WI38 (cell line): ENCODE results near the gene GALP.
"Not testable (repeated sequence)": the region's sequence is repeated elsewhere in the genome, so short reads cannot be mapped to it uniquely, and the experiment has no call there.

Experiments
- H3K4me3 ChIP-seq: 2 replicates; pipeline ENCODE4 v1.5.1; 2011; ENCODE audit warnings: low read depth, mild to moderate bottlenecking, control low read depth, low read length
- CTCF ChIP-seq: IDR thresholded peaks from 2 replicates; pipeline ENCODE4 v1.5.1; 2012; ENCODE audit warnings: low read depth, mild to moderate bottlenecking, control low read depth, low read length

Gene GALP

DNA sequence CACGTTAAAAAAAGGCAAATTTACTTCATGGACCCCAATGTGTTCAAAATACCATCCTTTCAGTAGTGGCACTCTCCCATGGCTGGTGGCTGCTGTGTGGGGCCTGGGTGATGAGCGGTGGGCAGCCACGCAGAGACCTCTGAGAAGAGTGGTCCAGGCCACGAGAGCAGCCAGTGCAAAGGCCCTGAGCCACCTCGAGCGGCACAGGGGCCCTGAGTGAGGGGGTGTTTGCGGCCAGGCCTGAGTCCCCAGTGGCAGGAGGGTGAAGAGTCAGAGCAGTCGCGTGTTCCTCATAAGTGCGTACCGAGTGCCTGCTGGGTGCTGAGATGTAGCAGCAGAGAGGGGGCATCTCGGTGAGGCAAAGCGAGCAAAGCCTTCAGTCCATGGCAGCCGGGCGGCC is 27.7 kb upstream of the GALP start:
- H3K4me3 ChIP-seq, result no peak overlapping the region
- no peak for TF ChIP-seq CTCF

DNA sequence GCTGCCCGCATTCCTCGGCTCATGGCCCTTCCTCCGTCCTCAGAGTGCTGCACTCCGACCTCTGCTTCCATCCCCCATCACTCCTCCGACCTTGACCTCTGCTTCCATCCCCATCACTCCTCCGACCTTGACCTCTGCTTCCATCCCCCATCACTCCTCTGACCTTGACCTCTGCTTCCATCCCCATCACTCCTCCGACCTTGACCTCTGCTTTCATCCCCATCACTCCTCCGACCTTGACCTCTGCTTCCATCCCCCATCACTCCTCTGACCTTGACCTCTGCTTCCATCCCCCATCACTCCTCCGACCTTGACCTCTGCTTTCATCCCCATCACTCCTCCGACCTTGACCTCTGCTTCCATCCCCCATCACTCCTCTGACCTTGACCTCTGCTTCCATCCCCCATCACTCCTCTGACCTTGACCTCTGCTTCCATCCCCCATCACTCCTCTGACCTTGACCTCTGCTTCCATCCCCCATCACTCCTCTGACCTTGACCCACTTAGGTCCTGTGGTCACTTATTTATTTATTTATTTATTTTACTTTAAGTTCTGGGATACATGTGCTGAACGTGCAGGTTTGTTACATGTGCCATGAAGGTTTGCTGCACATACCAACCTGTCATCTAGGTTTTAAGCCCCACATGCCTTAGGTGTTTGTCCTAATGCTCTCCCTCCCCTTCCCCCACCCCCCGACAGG is 26.7 kb upstream of the GALP start:
- H3K4me3 ChIP-seq, result not testable (repeated sequence)

- TF ChIP-seq CTCF, result no peak
- no peak overlapping the region for H3K4me3 ChIP-seq
Observed at GRCh38 chr19:56149656-56150038, 26.2 kb upstream of the GALP start.

DNA sequence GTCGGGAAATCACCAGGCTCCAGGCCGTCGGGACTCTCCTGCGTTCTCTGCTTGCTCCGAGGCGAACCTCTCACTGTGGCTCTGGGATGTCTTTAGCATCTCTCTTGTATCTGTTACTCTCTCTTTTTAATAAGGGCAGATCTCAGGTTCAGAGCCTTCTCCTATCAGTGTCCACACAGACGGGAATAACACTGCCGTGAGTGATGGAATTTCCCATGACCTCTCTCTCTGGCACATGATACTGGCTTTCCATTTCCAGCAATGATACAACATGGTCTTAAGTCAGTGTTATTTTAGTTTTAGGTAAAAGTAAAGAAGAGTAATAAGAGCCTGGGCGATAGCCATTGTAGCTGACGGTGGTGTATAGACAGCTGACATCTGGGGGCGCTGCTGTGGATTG is 25.4 kb upstream of the GALP start:
- TF ChIP-seq CTCF, result no peak
- H3K4me3 ChIP-seq, result no peak overlapping the region

DNA sequence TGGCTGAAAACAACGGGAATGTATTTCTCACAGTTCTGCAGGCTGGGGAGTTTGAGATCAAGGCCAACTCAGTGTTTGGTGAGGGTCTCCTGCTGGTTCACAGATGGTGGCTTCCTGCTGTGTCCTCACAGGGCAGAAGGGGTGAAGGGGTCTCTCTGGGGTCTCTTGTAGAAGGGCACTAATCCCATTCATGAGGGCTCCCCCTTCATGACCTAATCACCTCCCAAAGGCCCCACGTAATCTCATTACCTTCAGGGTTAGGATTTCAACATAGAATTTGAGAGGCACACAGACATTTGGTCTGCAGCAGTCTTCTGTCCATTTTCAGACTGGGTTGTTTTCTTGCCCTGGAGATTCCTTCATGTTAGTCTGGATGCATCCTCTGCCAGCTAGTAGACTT is 23.2 kb upstream of the GALP start:
- no peak for TF ChIP-seq CTCF
- H3K4me3 ChIP-seq, result no peak overlapping the region

GRCh38 chr19:56153507-56153906 is 22.3 kb upstream of the GALP start:
- no peak for TF ChIP-seq CTCF
- no peak overlapping the region for H3K4me3 ChIP-seq

- H3K4me3 ChIP-seq, result no peak overlapping the region
- no peak for TF ChIP-seq CTCF
Observed at GRCh38 chr19:56155124-56155687, 20.6 kb upstream of the GALP start.

- H3K4me3 ChIP-seq, result no peak overlapping the region
- TF ChIP-seq CTCF, result no peak
Observed at GRCh38 chr19:56156768-56157167, 19.0 kb upstream of the GALP start.
